ENCODE results near the gene ZNF771.

ZNF771 gene

GRCh38 chr16:30407102-30407803, at the start of gene ZNF771:
TSS of gene ZNF771 (plus strand) at chr16:30407606. CDS start at chr16:30408054, 448 bp downstream.
- DNase-seq = peak; percentile 95

GRCh38 chr16:30357715-30358576, 49.5 kb upstream of the ZNF771 start:
- DNase-seq = no peak

- no peak for DNase-seq
These were observed 48.8 kb upstream of the ZNF771 start for GRCh38 chr16:30358577-30358936.

GRCh38 chr16:30358990-30359870, 48.2 kb upstream of the ZNF771 start:
- no peak for DNase-seq

- DNase-seq = no peak
These were observed 47.6 kb upstream of the ZNF771 start for GRCh38 chr16:30359871-30360170.

- no peak for DNase-seq
These were observed 46.2 kb upstream of the ZNF771 start for GRCh38 chr16:30361180-30361579.

- no peak for DNase-seq
These were observed 42.2 kb upstream of the ZNF771 start for GRCh38 chr16:30365200-30365599.

GRCh38 chr16:30366511-30366910, 40.9 kb upstream of the ZNF771 start:
- DNase-seq = no peak

- no peak for DNase-seq
These were observed 39.9 kb upstream of the ZNF771 start for GRCh38 chr16:30367349-30368009.

- DNase-seq = no peak
These were observed 39.1 kb upstream of the ZNF771 start for GRCh38 chr16:30368122-30368791.

- no peak for DNase-seq
These were observed 38.7 kb upstream of the ZNF771 start for GRCh38 chr16:30368792-30369090.

- DNase-seq = no peak
These were observed 38.1 kb upstream of the ZNF771 start for GRCh38 chr16:30369091-30369937.

- DNase-seq = no peak
These were observed 37.4 kb upstream of the ZNF771 start for GRCh38 chr16:30369938-30370455.

GRCh38 chr16:30370456-30371247, 36.8 kb upstream of the ZNF771 start, which contains the start of gene TBC1D10B:
TSS of gene TBC1D10B (minus strand) at chr16:30370494. CDS start at chr16:30370183, 311 bp downstream.
- peak; percentile 94 for DNase-seq

GRCh38 chr16:30371248-30371816, 36.1 kb upstream of the ZNF771 start:
- no peak for DNase-seq

- no peak for DNase-seq
These were observed 35.2 kb upstream of the ZNF771 start for GRCh38 chr16:30372038-30372712.

- DNase-seq = no peak
These were observed 34.7 kb upstream of the ZNF771 start for GRCh38 chr16:30372725-30373124.

- no peak for DNase-seq
These were observed 32.9 kb upstream of the ZNF771 start, which contains the start of gene MYL11 for GRCh38 chr16:30374538-30374937. TSS of gene MYL11 (plus strand) at chr16:30374802. CDS start at chr16:30374858, 56 bp downstream.

GRCh38 chr16:30375864-30376263, 31.5 kb upstream of the ZNF771 start:
- DNase-seq = no peak
